GM21529 (cell line): Measurements from ENCODE around the gene OLR1.

ENCODE experiments used
- ATAC-seq: cut with Tn5 transposase; IDR thresholded peaks from one replicate; pipeline ENCODE4 v1.9.1; 2021; ENCODE audit not compliant: unreplicated experiment

OLR1 gene

GRCh38 chr12:10110256-10110844 is 61.6 kb downstream of the OLR1 start:
- ATAC-seq: no peak
